HG02970 (cell line): Measurements from ENCODE around the gene NQO2.
A peak's percentile ranks its signal among the peaks of the same experiment; 100 is the strongest.

Experiments
- ATAC-seq: cut with Tn5 transposase; IDR thresholded peaks from one replicate; pipeline ENCODE4 v1.9.1; 2021; ENCODE audit warnings: mild to moderate bottlenecking, moderate library complexity, moderate number of reproducible peaks; ENCODE audit not compliant: unreplicated experiment, low FRiP score

Gene NQO2

DNA sequence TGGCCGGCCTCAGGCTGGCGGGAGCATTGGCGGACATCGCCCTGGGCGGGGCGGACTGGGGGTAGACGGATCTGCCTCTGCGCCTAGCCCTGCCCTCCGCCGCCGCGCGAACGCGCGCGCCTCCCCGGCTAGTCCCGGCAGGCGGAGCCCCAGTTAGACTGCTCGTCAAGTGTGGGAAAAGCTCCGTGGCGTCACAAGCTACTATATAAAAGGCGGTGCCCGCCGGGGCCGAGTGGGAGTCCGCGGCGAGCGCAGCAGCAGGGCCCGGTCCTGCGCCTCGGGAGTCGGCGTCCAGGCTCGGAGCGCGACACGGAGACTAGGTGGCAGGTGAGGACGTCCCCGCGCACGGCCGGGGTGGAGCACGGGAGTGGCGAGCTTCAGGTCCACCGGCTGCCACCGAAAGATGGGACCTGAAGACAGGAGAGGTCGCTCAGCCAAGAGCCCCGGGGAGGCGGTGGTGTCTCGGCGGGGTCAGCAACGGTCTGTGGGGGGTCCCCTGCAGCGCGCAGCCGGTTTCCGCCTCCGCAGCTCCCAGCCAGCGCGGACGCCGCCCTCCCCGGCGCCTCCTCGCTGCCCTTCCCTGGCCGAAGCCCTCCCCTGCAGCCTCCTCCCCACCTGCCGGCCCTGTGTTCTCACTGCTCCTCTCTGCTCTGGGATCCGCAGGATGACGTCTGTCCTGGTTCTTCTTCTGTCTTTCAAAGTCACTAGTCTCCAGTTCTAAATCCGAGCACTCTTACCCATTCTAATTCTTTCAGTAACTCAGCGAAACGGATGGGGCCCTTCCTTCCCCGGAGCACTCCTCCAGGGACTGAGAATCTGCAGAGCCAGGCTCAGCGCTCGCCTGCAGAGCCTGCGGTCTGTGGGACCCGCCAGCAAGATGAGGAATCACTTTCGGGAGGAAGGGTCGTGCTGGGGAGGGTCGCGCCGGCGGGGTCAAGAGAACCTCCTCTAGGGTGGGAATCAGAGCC is 64.3 kb downstream of the NQO2 start:
- ATAC-seq = peak; percentile 61

DNA sequence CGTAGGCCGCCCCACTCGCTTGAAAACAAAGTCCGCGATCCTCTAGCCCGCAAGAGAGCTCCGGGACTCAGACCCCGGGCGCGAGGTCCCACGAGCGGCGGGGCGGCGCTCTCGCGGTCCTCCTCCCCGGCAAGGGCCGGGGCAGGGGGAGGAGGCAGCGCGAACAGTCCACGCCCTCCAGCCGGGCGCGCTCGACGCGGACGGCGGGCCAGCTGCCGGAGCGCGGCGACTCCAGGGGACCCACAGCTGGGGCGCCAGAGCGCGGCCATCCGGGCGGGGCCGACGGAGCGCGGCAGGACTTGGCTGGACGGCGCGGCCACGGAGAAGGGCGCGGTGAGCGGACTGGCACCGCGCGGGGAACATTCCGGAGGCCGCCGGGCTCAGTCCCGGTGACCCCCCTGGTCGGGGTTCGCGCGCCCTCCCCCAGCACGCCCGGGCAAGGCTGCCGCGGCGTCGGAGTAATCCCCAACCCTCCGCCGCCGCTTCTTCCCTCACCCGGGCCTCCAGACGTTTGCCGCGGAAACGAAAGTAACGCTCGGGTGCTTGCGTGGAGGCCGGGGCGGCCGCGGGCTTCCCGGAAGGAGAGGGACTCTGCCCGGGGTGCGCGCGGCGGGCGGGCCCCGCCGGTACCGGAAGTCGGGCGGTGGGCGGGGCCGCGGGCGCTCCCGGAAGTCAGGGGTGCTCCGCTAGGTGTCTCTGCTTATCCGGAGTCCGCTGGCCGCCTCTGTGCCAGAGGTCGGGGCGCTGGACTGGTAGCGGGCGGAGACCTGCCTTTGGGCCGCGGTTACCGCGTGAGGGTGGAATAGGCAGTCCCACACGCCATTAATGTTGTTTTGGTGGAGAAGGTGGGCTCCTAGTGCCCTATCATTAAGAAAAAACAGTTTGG is 68.9 kb downstream of the NQO2 start, which contains the start of gene RIPK1:
RIPK1 (plus strand) TSS at position 166 of the 886 bp plus-strand sequence. CDS start 8,330 bp downstream, outside the sequence.
- peak; percentile 85 for ATAC-seq
